ENCODE data around the gene NT5DC1. TPM values are rescaled to one million over a fixed set of nuclear protein-coding genes. Genes with fewer than 3 reads are reported as not detected.

Gene NT5DC1
- total and polyA plus RNA-seq, 2 experiments from 2014 or later = 27.0 to 29.8 TPM

DNA sequence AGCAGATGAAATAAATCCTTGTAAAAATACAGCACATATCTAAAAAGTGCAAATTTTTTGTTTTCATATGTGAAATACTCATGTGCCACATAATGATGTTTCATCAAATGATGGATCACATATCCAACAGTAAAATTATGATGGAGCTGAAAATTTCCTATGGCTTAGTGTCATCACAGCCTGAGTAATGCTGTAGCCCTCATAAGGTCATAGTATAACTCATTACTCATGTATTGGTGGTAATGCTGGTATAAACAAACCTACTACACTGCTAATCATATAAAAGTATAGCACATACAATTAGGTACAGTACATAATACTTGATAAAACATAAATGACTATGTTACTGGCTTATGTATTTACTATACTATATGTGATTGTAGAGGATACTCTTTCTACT, 166.2 kb downstream of the NT5DC1 start:
- no peak overlapping the region for H3K27ac Mint-ChIP-seq
- Histone ChIP-seq H2AFZ (no peak overlapping the region), H3K27me3 (ENCODE audit: insufficient read depth) (no peaks in the 10 kb centered on the region), H3K79me2 (replicated peaks; ENCODE audit: insufficient read depth) (no peaks in the 10 kb centered on the region; the same call in 1 of the 2 replicates), H3K27ac (ENCODE audit: low read depth) (no peak overlapping the region), H3K4me1 (ENCODE audit: insufficient read depth) (peaks cover 15% of the 10 kb centered on the region), H3K36me3 (ENCODE audit: insufficient read depth) (no peaks in the 10 kb centered on the region; the same call in 1 of the 2 replicates), H3F3A (replicated peaks; ENCODE audit: low read depth) (no peaks in the 10 kb centered on the region), H4K20me1 (replicated peaks; ENCODE audit: insufficient read depth) (no peaks in the 10 kb centered on the region), H3K4me2 (no peak overlapping the region), H3K4me3 (no peak overlapping the region), H3K9me2 (ENCODE audit: insufficient read depth) (no peaks in the 10 kb centered on the region)
- no peak overlapping the region for H3K4me3 Mint-ChIP-seq
- H3K27me3 Mint-ChIP-seq (ENCODE audit: insufficient read depth, low read depth, poor library complexity) = no peaks in the 10 kb centered on the region
- peaks cover 17% of the 10 kb centered on the region for H3K4me1 Mint-ChIP-seq
- no peak for ATAC-seq
- TF ChIP-seq NANOG (IDR thresholded peaks at IDR 0.05; ENCODE audit: borderline replicate concordance) = no peak
- TF ChIP-seq, protein P1, sequence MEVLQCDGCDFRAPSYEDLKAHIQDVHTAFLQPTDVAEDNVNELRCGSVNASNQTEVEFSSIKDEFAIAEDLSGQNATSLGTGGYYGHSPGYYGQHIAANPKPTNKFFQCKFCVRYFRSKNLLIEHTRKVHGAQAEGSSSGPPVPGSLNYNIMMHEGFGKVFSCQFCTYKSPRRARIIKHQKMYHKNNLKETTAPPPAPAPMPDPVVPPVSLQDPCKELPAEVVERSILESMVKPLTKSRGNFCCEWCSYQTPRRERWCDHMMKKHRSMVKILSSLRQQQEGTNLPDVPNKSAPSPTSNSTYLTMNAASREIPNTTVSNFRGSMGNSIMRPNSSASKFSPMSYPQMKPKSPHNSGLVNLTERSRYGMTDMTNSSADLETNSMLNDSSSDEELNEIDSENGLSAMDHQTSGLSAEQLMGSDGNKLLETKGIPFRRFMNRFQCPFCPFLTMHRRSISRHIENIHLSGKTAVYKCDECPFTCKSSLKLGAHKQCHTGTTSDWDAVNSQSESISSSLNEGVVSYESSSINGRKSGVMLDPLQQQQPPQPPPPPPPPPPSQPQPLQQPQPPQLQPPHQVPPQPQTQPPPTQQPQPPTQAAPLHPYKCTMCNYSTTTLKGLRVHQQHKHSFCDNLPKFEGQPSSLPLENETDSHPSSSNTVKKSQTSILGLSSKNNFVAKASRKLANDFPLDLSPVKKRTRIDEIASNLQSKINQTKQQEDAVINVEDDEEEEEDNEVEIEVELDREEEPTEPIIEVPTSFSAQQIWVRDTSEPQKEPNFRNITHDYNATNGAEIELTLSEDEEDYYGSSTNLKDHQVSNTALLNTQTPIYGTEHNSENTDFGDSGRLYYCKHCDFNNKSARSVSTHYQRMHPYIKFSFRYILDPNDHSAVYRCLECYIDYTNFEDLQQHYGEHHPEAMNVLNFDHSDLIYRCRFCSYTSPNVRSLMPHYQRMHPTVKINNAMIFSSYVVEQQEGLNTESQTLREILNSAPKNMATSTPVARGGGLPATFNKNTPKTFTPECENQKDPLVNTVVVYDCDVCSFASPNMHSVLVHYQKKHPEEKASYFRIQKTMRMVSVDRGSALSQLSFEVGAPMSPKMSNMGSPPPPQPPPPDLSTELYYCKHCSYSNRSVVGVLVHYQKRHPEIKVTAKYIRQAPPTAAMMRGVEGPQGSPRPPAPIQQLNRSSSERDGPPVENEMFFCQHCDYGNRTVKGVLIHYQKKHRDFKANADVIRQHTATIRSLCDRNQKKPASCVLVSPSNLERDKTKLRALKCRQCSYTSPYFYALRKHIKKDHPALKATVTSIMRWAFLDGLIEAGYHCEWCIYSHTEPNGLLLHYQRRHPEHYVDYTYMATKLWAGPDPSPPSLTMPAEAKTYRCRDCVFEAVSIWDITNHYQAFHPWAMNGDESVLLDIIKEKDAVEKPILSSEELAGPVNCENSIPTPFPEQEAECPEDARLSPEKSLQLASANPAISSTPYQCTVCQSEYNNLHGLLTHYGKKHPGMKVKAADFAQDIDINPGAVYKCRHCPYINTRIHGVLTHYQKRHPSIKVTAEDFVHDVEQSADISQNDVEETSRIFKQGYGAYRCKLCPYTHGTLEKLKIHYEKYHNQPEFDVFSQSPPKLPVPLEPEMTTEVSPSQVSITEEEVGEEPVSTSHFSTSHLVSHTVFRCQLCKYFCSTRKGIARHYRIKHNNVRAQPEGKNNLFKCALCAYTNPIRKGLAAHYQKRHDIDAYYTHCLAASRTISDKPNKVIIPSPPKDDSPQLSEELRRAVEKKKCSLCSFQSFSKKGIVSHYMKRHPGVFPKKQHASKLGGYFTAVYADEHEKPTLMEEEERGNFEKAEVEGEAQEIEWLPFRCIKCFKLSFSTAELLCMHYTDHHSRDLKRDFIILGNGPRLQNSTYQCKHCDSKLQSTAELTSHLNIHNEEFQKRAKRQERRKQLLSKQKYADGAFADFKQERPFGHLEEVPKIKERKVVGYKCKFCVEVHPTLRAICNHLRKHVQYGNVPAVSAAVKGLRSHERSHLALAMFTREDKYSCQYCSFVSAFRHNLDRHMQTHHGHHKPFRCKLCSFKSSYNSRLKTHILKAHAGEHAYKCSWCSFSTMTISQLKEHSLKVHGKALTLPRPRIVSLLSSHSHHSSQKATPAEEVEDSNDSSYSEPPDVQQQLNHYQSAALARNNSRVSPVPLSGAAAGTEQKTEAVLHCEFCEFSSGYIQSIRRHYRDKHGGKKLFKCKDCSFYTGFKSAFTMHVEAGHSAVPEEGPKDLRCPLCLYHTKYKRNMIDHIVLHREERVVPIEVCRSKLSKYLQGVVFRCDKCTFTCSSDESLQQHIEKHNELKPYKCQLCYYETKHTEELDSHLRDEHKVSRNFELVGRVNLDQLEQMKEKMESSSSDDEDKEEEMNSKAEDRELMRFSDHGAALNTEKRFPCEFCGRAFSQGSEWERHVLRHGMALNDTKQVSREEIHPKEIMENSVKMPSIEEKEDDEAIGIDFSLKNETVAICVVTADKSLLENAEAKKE (CRISPR knock-in tag; IDR thresholded peaks at IDR 0.05) = no peak
- TF ChIP-seq JUNB (IDR thresholded peaks at IDR 0.05; ENCODE audit: unreplicated experiment) = no peak
- TF ChIP-seq, protein P2, sequence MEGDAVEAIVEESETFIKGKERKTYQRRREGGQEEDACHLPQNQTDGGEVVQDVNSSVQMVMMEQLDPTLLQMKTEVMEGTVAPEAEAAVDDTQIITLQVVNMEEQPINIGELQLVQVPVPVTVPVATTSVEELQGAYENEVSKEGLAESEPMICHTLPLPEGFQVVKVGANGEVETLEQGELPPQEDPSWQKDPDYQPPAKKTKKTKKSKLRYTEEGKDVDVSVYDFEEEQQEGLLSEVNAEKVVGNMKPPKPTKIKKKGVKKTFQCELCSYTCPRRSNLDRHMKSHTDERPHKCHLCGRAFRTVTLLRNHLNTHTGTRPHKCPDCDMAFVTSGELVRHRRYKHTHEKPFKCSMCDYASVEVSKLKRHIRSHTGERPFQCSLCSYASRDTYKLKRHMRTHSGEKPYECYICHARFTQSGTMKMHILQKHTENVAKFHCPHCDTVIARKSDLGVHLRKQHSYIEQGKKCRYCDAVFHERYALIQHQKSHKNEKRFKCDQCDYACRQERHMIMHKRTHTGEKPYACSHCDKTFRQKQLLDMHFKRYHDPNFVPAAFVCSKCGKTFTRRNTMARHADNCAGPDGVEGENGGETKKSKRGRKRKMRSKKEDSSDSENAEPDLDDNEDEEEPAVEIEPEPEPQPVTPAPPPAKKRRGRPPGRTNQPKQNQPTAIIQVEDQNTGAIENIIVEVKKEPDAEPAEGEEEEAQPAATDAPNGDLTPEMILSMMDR (conservative IDR thresholded peaks at IDR 0.05; ENCODE audit: low read depth in 2 of 2) = no peak
- TF ChIP-seq CREB1 (CRISPR knock-in tag; IDR thresholded peaks at IDR 0.05; ENCODE audit: low read depth) = no peak
- no peak for TF ChIP-seq ZNF331 (CRISPR knock-in tag; IDR thresholded peaks at IDR 0.05; ENCODE audit: low read depth)
- TF ChIP-seq STAT1 (IDR thresholded peaks at IDR 0.05; ENCODE audit: unreplicated experiment) = no peak
- no peak for TF ChIP-seq POLR2AphosphoS5 (IDR thresholded peaks at IDR 0.05; ENCODE audit: low read depth)
- TF ChIP-seq, protein P3, sequence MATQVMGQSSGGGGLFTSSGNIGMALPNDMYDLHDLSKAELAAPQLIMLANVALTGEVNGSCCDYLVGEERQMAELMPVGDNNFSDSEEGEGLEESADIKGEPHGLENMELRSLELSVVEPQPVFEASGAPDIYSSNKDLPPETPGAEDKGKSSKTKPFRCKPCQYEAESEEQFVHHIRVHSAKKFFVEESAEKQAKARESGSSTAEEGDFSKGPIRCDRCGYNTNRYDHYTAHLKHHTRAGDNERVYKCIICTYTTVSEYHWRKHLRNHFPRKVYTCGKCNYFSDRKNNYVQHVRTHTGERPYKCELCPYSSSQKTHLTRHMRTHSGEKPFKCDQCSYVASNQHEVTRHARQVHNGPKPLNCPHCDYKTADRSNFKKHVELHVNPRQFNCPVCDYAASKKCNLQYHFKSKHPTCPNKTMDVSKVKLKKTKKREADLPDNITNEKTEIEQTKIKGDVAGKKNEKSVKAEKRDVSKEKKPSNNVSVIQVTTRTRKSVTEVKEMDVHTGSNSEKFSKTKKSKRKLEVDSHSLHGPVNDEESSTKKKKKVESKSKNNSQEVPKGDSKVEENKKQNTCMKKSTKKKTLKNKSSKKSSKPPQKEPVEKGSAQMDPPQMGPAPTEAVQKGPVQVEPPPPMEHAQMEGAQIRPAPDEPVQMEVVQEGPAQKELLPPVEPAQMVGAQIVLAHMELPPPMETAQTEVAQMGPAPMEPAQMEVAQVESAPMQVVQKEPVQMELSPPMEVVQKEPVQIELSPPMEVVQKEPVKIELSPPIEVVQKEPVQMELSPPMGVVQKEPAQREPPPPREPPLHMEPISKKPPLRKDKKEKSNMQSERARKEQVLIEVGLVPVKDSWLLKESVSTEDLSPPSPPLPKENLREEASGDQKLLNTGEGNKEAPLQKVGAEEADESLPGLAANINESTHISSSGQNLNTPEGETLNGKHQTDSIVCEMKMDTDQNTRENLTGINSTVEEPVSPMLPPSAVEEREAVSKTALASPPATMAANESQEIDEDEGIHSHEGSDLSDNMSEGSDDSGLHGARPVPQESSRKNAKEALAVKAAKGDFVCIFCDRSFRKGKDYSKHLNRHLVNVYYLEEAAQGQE (IDR thresholded peaks at IDR 0.05; ENCODE audit: unreplicated experiment) = no peak
- TF ChIP-seq EZH2phosphoT487 (IDR thresholded peaks at IDR 0.05; ENCODE audit: unreplicated experiment) = no peak
- no peak for TF ChIP-seq ZNF114 (CRISPR knock-in tag; IDR thresholded peaks at IDR 0.05)
- TF ChIP-seq, protein P4, sequence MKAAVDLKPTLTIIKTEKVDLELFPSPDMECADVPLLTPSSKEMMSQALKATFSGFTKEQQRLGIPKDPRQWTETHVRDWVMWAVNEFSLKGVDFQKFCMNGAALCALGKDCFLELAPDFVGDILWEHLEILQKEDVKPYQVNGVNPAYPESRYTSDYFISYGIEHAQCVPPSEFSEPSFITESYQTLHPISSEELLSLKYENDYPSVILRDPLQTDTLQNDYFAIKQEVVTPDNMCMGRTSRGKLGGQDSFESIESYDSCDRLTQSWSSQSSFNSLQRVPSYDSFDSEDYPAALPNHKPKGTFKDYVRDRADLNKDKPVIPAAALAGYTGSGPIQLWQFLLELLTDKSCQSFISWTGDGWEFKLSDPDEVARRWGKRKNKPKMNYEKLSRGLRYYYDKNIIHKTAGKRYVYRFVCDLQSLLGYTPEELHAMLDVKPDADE (IDR thresholded peaks at IDR 0.05) = no peak
- no peak for TF ChIP-seq EZH2 (IDR thresholded peaks at IDR 0.05; ENCODE audit: low read depth, unreplicated experiment)
- no peak for DNase-seq (ENCODE audit: low spot score)
- no peaks in the 10 kb centered on the region for H3K9me3 Mint-ChIP-seq
- peaks cover 3% of the 10 kb centered on the region; the same call in 1 of the 3 replicates for H3K36me3 Mint-ChIP-seq (ENCODE audit: low read depth)

Measured in GM23338 (cell line).